HepG2 (cell line): ENCODE results near the gene OR7G3. TPM values are rescaled to one million over a fixed set of nuclear protein-coding genes. Genes with fewer than 3 reads are reported as not detected.

Source experiments
- HHEX ChIP-seq: IDR thresholded peaks from 2 replicates; pipeline ENCODE4 v1.6.1; 2016; ENCODE audit warnings: control low read depth
- HNRNPH1 ChIP-seq: fragments of 200-400 bp; formaldehyde crosslinking; optimal IDR thresholded peaks from 2 replicates; pipeline ENCODE3; 2017; ENCODE audit warnings: mild to moderate bottlenecking, low read depth, low read length
- MAFK ChIP-seq, 2 experiments: IDR thresholded peaks in 1 of 2; conservative IDR thresholded peaks in 1 of 2; 2 replicates each; pipeline ENCODE4 v1.6.1; 2011; ENCODE audit warnings: improper control_type of control experiment in 2 of 2, low read length in 2 of 2
- MZF1 ChIP-seq: sonication (generic); formaldehyde crosslinking; IDR thresholded peaks from 2 replicates; pipeline ENCODE4 v1.8.1; 2023; ENCODE audit warnings: mild to moderate bottlenecking, missing genetic modification reagents, borderline replicate concordance
- NRL ChIP-seq: sonication (generic); formaldehyde crosslinking; IDR thresholded peaks from 2 replicates; pipeline ENCODE4 v1.5.0; 2020; ENCODE audit warnings: missing genetic modification reagents, mild to moderate bottlenecking, moderate library complexity, borderline replicate concordance
- POLR2G ChIP-seq: fragments of 200-400 bp; formaldehyde crosslinking; IDR thresholded peaks from 2 replicates; pipeline ENCODE4 v1.6.1; 2018; ENCODE audit warnings: mild to moderate bottlenecking, low read depth, low read length, moderate library complexity
- PPARG ChIP-seq: conservative IDR thresholded peaks from 2 replicates; pipeline ENCODE4 v1.6.1; 2016; ENCODE audit warnings: missing biosample characterization, missing genetic modification reagents
- SNAI1 ChIP-seq: sonication (generic); formaldehyde crosslinking; IDR thresholded peaks from 2 replicates; pipeline ENCODE4 v1.5.0; 2020; ENCODE audit warnings: mild to moderate bottlenecking, missing genetic modification reagents, borderline replicate concordance
- ZNF225 ChIP-seq: sonication (generic); formaldehyde crosslinking; IDR thresholded peaks from 2 replicates; pipeline ENCODE4 v1.4.0; 2020; ENCODE audit warnings: mild to moderate bottlenecking, missing genetic modification reagents
- ZNF446 ChIP-seq: sonication (generic); formaldehyde crosslinking; IDR thresholded peaks from 2 replicates; pipeline ENCODE4 v1.5.0; 2020; ENCODE audit warnings: mild to moderate bottlenecking, missing genetic modification reagents
- ZNF674 ChIP-seq: sonication (generic); formaldehyde crosslinking; IDR thresholded peaks from 2 replicates; pipeline ENCODE4 v1.5.0; 2020; ENCODE audit warnings: low read depth, mild to moderate bottlenecking, missing genetic modification reagents
- ZNF761 ChIP-seq: sonication (generic); formaldehyde crosslinking; conservative IDR thresholded peaks from 2 replicates; pipeline ENCODE4 v1.4.0; 2020; ENCODE audit warnings: mild to moderate bottlenecking, missing genetic modification reagents
- polyA plus RNA-seq, 8 experiments: library from polyadenylated mRNA; depleted of rRNA in 3 of 8; stranded (reverse) in 7 of 8; unstranded in 1 of 8; fragments of >200 nt; fragmentation: Illumina TruSeq in 4 of 8; extraction: Trizol in 4 of 8; gene quantifications; 2 replicates each; pipeline versions ENCODE4 v1.2.1 to v1.2.3, GENCODE V29; 2011 to 2016; ENCODE audit warnings: low read depth in 4 of 8, missing spikeins in 1 of 8, mixed read lengths in 1 of 8; ENCODE audit not compliant: insufficient read depth in 1 of 8
- total RNA-seq, 5 experiments: library from RNA; depleted of rRNA; stranded (reverse); fragments of >200 nt; fragmentation: Illumina TruSeq; extraction: Trizol; gene quantifications; 2 replicates each; pipeline ENCODE4 v1.2.3, GENCODE V29; 2016; ENCODE audit warnings: low read depth in 1 of 5
- TF ChIP-seq, protein P1 (sequence below): sonication (generic); formaldehyde crosslinking; IDR thresholded peaks from 2 replicates; pipeline ENCODE4 v1.5.1; 2020; ENCODE audit warnings: mild to moderate bottlenecking, moderate library complexity, missing genetic modification reagents
- TF ChIP-seq, protein P2 (sequence below): sonication (generic); formaldehyde crosslinking; IDR thresholded peaks from 2 replicates; pipeline ENCODE4 v1.5.0; 2020; ENCODE audit warnings: mild to moderate bottlenecking, missing genetic modification reagents, borderline replicate concordance
- TF ChIP-seq, protein P3 (sequence below): sonication (generic); formaldehyde crosslinking; IDR thresholded peaks from 2 replicates; pipeline ENCODE4 v1.4.0; 2020; ENCODE audit warnings: missing genetic modification reagents

OR7G3 gene
- total and polyA plus RNA-seq, 2 of the 13 experiments (the other 11 are each of a cell fraction or from before 2014, with no cell fraction given) = not detected

DNA sequence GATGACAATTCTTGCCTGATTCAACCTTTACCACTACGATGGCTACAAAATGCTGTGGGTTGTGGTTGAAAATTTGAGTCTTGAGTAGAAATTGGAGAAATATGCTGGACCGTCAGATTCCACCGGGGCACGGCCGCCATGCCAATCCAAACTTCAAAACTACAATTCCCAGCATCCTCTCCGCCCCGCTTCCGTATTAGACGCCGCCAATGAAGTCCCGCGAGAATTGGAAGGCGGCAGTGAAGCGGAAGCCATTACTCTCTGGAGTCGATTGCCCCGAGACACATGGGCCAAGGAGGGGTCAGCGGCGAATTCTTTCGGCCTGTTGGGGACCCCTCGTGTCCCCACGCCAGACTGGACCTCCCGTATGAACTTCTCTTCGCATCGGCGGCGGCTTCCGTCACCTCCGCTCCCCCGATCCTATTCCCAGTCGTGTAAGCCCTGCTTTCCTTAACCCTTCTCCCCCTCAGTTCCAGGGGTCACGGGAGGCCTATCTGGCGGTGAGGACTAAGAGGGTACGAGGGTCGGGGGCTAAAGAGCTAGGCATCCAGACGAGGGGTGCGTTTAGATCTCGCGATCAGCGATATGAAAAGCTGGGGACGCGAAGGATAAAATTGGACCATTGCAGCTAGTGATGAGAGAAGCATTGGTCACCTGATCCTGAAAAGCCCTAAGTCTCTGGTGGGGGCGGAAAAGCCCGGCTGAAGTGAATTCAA lies 13.6 kb upstream of the OR7G3 start, which contains the start of gene ZNF317 (continued):
- TF ChIP-seq MAFK (conservative IDR thresholded peaks at IDR 0.05 in 1 of 2, IDR thresholded peaks at IDR 0.05 in 1 of 2; ENCODE audit: low read length in 2 of 2) (no peak), ZNF446 (CRISPR knock-in tag) (0 out of 2 replicates have a peak, but pooled peaks have one; percentile 62), ZNF761 (CRISPR knock-in tag) (no peak), ZNF225 (CRISPR knock-in tag) (peak; percentile 63; the same call in 1 of the 2 replicates), SNAI1 (CRISPR knock-in tag) (0 out of 2 replicates have a peak, but pooled peaks have one; percentile 32), HNRNPH1 (no peak), NRL (0 out of 2 replicates have a peak, but pooled peaks have one; percentile 83), HHEX (CRISPR knock-in tag) (no peak), POLR2G (peak; percentile 97), PPARG (CRISPR knock-in tag) (no peak), ZNF674 (CRISPR knock-in tag) (no peak), MZF1 (CRISPR knock-in tag) (no peak)
- TF ChIP-seq, protein P1, sequence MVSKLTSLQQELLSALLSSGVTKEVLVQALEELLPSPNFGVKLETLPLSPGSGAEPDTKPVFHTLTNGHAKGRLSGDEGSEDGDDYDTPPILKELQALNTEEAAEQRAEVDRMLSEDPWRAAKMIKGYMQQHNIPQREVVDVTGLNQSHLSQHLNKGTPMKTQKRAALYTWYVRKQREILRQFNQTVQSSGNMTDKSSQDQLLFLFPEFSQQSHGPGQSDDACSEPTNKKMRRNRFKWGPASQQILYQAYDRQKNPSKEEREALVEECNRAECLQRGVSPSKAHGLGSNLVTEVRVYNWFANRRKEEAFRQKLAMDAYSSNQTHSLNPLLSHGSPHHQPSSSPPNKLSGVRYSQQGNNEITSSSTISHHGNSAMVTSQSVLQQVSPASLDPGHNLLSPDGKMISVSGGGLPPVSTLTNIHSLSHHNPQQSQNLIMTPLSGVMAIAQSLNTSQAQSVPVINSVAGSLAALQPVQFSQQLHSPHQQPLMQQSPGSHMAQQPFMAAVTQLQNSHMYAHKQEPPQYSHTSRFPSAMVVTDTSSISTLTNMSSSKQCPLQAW (CRISPR knock-in tag) = peak; percentile 68; the same call in 1 of the 2 replicates
- TF ChIP-seq, protein P2, sequence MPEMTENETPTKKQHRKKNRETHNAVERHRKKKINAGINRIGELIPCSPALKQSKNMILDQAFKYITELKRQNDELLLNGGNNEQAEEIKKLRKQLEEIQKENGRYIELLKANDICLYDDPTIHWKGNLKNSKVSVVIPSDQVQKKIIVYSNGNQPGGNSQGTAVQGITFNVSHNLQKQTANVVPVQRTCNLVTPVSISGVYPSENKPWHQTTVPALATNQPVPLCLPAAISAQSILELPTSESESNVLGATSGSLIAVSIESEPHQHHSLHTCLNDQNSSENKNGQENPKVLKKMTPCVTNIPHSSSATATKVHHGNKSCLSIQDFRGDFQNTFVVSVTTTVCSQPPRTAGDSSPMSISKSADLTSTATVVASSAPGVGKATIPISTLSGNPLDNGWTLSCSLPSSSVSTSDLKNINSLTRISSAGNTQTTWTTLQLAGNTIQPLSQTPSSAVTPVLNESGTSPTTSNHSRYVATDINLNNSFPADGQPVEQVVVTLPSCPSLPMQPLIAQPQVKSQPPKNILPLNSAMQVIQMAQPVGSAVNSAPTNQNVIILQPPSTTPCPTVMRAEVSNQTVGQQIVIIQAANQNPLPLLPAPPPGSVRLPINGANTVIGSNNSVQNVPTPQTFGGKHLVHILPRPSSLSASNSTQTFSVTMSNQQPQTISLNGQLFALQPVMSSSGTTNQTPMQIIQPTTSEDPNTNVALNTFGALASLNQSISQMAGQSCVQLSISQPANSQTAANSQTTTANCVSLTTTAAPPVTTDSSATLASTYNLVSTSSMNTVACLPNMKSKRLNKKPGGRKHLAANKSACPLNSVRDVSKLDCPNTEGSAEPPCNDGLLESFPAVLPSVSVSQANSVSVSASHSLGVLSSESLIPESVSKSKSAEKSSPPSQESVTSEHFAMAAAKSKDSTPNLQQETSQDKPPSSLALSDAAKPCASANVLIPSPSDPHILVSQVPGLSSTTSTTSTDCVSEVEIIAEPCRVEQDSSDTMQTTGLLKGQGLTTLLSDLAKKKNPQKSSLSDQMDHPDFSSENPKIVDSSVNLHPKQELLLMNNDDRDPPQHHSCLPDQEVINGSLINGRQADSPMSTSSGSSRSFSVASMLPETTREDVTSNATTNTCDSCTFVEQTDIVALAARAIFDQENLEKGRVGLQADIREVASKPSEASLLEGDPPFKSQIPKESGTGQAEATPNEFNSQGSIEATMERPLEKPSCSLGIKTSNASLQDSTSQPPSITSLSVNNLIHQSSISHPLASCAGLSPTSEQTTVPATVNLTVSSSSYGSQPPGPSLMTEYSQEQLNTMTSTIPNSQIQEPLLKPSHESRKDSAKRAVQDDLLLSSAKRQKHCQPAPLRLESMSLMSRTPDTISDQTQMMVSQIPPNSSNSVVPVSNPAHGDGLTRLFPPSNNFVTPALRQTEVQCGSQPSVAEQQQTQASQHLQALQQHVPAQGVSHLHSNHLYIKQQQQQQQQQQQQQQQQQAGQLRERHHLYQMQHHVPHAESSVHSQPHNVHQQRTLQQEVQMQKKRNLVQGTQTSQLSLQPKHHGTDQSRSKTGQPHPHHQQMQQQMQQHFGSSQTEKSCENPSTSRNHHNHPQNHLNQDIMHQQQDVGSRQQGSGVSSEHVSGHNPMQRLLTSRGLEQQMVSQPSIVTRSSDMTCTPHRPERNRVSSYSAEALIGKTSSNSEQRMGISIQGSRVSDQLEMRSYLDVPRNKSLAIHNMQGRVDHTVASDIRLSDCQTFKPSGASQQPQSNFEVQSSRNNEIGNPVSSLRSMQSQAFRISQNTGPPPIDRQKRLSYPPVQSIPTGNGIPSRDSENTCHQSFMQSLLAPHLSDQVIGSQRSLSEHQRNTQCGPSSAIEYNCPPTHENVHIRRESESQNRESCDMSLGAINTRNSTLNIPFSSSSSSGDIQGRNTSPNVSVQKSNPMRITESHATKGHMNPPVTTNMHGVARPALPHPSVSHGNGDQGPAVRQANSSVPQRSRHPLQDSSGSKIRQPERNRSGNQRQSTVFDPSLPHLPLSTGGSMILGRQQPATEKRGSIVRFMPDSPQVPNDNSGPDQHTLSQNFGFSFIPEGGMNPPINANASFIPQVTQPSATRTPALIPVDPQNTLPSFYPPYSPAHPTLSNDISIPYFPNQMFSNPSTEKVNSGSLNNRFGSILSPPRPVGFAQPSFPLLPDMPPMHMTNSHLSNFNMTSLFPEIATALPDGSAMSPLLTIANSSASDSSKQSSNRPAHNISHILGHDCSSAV (CRISPR knock-in tag) = no peak
- TF ChIP-seq, protein P3, sequence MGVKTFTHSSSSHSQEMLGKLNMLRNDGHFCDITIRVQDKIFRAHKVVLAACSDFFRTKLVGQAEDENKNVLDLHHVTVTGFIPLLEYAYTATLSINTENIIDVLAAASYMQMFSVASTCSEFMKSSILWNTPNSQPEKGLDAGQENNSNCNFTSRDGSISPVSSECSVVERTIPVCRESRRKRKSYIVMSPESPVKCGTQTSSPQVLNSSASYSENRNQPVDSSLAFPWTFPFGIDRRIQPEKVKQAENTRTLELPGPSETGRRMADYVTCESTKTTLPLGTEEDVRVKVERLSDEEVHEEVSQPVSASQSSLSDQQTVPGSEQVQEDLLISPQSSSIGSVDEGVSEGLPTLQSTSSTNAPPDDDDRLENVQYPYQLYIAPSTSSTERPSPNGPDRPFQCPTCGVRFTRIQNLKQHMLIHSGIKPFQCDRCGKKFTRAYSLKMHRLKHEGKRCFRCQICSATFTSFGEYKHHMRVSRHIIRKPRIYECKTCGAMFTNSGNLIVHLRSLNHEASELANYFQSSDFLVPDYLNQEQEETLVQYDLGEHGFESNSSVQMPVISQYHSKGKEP (CRISPR knock-in tag) = no peak
